HL-60 (cell line): ENCODE data around the gene ST7.

Experiments
- DNase-seq, 2 experiments: peaks; one replicate each; pipeline ENCODE4 v3.0.0-alpha.2; 2010 to 2020; ENCODE audit warnings: low read depth in 1 of 2, low spot score in 1 of 2
- H3K27ac ChIP-seq: fragments of 250-450 bp; sonication (Bioruptor Pico); replicated peaks from 2 replicates; pipeline ENCODE4 v1.5.1; 2020; ENCODE audit warnings: mild to moderate bottlenecking, moderate library complexity
- H3K27me3 ChIP-seq: fragments of 250-450 bp; sonication (Bioruptor Pico); 2 replicates; pipeline ENCODE4 v1.5.1; 2021; ENCODE audit warnings: mild to moderate bottlenecking, moderate library complexity; ENCODE audit not compliant: insufficient read depth, poor library complexity, severe bottlenecking
- H3K4me3 ChIP-seq: replicated peaks from 2 replicates; pipeline ENCODE4 v1.5.1; 2011; ENCODE audit warnings: mild to moderate bottlenecking, control low read depth, low read length; ENCODE audit not compliant: insufficient read depth
- CTCF ChIP-seq: IDR thresholded peaks from one replicate; pipeline ENCODE4 v1.5.1; 2011; ENCODE audit warnings: low read length, control low read depth, inconsistent platforms; ENCODE audit not compliant: insufficient read depth
- GABPA ChIP-seq: IDR thresholded peaks from 2 replicates; pipeline ENCODE4 v1.6.1; 2012; ENCODE audit warnings: low read depth
- POLR2AphosphoS5 ChIP-seq: IDR thresholded peaks from 2 replicates; pipeline ENCODE4 v1.6.1; 2012; ENCODE audit warnings: low read depth
- SPI1 ChIP-seq: IDR thresholded peaks from 2 replicates; pipeline ENCODE4 v1.6.1; 2012; ENCODE audit warnings: low read depth, mild to moderate bottlenecking, borderline replicate concordance
- TF ChIP-seq, protein P1 (sequence below): IDR thresholded peaks from 2 replicates; pipeline ENCODE4 v1.6.1; 2012; ENCODE audit warnings: low read depth; ENCODE audit not compliant: insufficient replicate concordance

ST7 gene

DNA sequence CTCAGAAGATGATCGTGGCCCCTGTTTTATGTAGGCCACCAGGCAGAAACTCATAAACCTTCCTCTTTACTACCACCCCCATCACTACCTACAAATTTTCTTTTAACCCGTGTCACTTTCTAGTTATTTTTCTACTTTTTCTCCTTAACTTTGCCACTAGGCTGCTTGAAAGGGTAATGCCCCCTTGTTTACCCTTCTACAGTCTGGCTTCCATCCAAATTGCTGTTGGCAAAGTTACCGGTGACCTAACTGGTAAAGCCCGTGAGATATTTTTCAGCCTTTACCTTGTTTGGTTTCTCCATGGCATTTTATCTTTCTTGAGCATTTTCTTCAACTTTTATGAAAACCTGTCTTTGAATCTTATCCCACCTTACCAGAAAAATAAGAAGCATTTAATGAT, 216.6 kb downstream of the ST7 start:
- Histone ChIP-seq H3K27me3 (no peaks in the 10 kb centered on the region), H3K4me3 (no peak overlapping the region), H3K27ac (no peak overlapping the region)
- no peak for DNase-seq
- TF ChIP-seq SPI1 (no peak), POLR2AphosphoS5 (no peak), GABPA (no peak), CTCF (no peak)
- TF ChIP-seq, protein P1, sequence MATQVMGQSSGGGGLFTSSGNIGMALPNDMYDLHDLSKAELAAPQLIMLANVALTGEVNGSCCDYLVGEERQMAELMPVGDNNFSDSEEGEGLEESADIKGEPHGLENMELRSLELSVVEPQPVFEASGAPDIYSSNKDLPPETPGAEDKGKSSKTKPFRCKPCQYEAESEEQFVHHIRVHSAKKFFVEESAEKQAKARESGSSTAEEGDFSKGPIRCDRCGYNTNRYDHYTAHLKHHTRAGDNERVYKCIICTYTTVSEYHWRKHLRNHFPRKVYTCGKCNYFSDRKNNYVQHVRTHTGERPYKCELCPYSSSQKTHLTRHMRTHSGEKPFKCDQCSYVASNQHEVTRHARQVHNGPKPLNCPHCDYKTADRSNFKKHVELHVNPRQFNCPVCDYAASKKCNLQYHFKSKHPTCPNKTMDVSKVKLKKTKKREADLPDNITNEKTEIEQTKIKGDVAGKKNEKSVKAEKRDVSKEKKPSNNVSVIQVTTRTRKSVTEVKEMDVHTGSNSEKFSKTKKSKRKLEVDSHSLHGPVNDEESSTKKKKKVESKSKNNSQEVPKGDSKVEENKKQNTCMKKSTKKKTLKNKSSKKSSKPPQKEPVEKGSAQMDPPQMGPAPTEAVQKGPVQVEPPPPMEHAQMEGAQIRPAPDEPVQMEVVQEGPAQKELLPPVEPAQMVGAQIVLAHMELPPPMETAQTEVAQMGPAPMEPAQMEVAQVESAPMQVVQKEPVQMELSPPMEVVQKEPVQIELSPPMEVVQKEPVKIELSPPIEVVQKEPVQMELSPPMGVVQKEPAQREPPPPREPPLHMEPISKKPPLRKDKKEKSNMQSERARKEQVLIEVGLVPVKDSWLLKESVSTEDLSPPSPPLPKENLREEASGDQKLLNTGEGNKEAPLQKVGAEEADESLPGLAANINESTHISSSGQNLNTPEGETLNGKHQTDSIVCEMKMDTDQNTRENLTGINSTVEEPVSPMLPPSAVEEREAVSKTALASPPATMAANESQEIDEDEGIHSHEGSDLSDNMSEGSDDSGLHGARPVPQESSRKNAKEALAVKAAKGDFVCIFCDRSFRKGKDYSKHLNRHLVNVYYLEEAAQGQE = no peak

GRCh38 chr7:117171106-117171505, 217.8 kb downstream of the ST7 start:
- no peak for DNase-seq
- Histone ChIP-seq H3K27me3 (no peaks in the 10 kb centered on the region), H3K4me3 (no peak overlapping the region), H3K27ac (no peak overlapping the region)
- no peak for TF ChIP-seq CTCF
- TF ChIP-seq SPI1 = no peak
- TF ChIP-seq, protein P1 = no peak
- no peak for TF ChIP-seq GABPA
- no peak for TF ChIP-seq POLR2AphosphoS5

GRCh38 chr7:117172283-117172682, 219.0 kb downstream of the ST7 start:
- H3K27me3 ChIP-seq = no peaks in the 10 kb centered on the region
- TF ChIP-seq, protein P1 = no peak
- no peak for TF ChIP-seq GABPA
- no peak for TF ChIP-seq POLR2AphosphoS5
- no peak for TF ChIP-seq CTCF
- TF ChIP-seq SPI1 = no peak
- H3K27ac ChIP-seq = no peak overlapping the region
- no peak overlapping the region for H3K4me3 ChIP-seq
- DNase-seq = no peak
